Activated T-cell treated with anti-CD3 and anti-CD28 coated beads, Interleukin-2, amount 50 U/mL, for 4 hours (primary cell): ENCODE data around the gene BCAM. TPM values are rescaled to one million over a fixed set of nuclear protein-coding genes. Genes with fewer than 3 reads are reported as not detected.

Experiments used
- ATAC-seq, 2 donors: fragments of 200-7000 bp; cut with Tn5 transposase; one replicate each; pipeline ENCODE4 v1.10.0; 2021
- DNase-seq: peaks from one replicate; pipeline ENCODE4 v3.0.0-alpha.2; 2020
- H3K27me3 Mint-ChIP-seq: one replicate; pipeline ENCODE4 v1.8.0; 2021; ENCODE audit warnings: low read depth, mixed read lengths
- H3K36me3 Mint-ChIP-seq: one replicate; pipeline ENCODE4 v1.8.0; 2022; ENCODE audit warnings: mixed read lengths; ENCODE audit not compliant: insufficient read depth
- H3K4me1 Mint-ChIP-seq: one replicate; pipeline ENCODE4 v1.8.0; 2021; ENCODE audit warnings: low read depth, mixed read lengths
- H3K4me3 Mint-ChIP-seq: one replicate; pipeline ENCODE4 v1.8.0; 2021; ENCODE audit warnings: mild to moderate bottlenecking, moderate library complexity, mixed read lengths
- H3K9me3 Mint-ChIP-seq: one replicate; pipeline ENCODE4 v1.8.0; 2021; ENCODE audit warnings: mixed read lengths
- total RNA-seq, 3 donors: library from RNA; stranded (reverse); gene quantifications; one replicate each; pipeline ENCODE4 v1.2.1, GENCODE V29; 2021

Gene BCAM
- total RNA-seq, 3 donors from 2014 or later = 0.33 to 0.40 (median 0.33) TPM

DNA sequence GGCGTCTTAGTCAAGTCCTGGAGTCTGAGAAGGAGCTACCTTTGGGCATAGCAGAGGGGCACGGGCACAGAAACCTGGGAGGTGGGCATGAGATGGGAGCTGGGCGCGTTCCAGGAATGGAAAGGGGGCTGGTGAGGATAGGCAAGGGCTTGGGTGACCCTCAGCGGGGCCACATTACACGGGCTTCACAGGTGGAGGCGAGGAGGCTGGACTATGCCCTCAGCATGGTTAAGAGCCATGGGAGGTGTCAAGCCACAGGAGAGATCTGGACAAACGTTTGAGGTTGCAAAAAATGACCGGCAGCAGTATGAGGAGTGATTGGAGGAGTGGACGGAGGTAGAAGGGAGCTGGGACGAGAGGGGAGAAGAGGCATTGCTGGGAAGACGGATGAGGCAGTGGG, 58.7 kb downstream of the BCAM start:
- Mint-ChIP-seq H3K27me3 (no peaks in the 10 kb centered on the region), H3K36me3 (no peaks in the 10 kb centered on the region), H3K9me3 (no peaks in the 10 kb centered on the region), H3K4me1 (no peaks in the 10 kb centered on the region), H3K4me3 (no peak overlapping the region)
- ATAC-seq (no peak), DNase-seq (no peak)

DNA sequence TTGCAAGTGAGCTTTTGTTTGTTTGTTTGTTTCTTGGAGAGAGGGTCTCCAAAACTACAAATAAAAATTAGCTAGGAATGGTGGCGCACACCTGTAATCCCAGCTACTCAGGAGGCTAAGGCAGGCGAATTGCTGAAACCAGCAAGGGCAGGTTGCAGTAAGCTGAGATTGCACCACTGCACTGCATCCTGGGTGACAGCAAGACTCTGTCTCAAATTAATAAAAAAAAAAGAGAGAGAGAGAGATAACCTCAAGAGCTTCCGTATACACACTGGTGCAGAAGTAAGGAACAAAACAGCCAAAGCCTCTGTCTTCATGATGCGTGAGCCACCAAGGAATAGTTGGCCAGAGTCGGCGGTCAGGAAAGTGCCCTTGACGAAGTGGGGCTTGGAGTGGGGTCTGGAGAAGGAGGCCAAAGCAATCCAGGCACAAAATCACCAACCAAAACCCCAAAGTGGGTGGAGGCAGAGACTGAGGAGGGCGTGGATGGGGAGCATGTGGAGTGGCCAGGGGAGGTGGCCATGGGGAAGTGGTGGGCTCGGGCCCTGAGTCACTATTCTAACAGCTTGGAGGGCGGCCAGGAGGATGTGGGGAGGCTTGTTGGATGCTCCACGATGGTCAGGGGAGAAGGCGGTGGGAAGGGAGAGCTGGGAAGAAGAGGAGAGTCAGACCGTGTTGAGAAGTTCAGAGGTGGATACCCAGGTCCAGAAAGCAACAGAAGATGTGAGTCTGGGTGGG, 61.0 kb downstream of the BCAM start:
- Mint-ChIP-seq H3K4me3 (no peak overlapping the region), H3K36me3 (no peaks in the 10 kb centered on the region), H3K4me1 (no peaks in the 10 kb centered on the region), H3K27me3 (no peaks in the 10 kb centered on the region), H3K9me3 (no peaks in the 10 kb centered on the region)
- ATAC-seq = no peak
- no peak for DNase-seq

Other genes starting within 250 kb of the BCAM start
- gene IGSF23, start 195.5 kb upstream of the BCAM start, total RNA-seq = not detected
- gene PVR, start 165.2 kb upstream of the BCAM start, total RNA-seq = 10 to 100 TPM in 1 of 3 donors, 1 to 10 TPM in 2; 8.5 to 13.9 (median 9.9) TPM
- gene CEACAM19, start 137.6 kb upstream of the BCAM start, total RNA-seq = under 1 TPM; 0.33 to 0.86 (median 0.74) TPM
- gene CEACAM16, start 110.0 kb upstream of the BCAM start, total RNA-seq = not detected
- gene BCL3, start 60.4 kb upstream of the BCAM start, total RNA-seq = 10 to 100 TPM; 27.9 to 35.3 (median 34.6) TPM
- gene CBLC, start 31.2 kb upstream of the BCAM start, total RNA-seq = under 1 TPM in 1 of 3 donors, not detected in 2; 0.23 TPM
- gene NECTIN2, start 37.2 kb downstream of the BCAM start, total RNA-seq = 1 to 10 TPM in 2 of 3 donors, under 1 TPM in 1; 0.66 to 1.4 (median 1.3) TPM
- gene TOMM40, start 82.2 kb downstream of the BCAM start, total RNA-seq = 100 to 1,000 TPM; 427 to 536 (median 461) TPM
- 1 to 10 TPM; 4.3 to 5.0 (median 4.9) TPM for gene APOE, start 96.7 kb downstream of the BCAM start, total RNA-seq
- 1 to 10 TPM; 1.3 to 4.8 (median 4.2) TPM for gene APOC1, start 105.5 kb downstream of the BCAM start, total RNA-seq
- not detected for gene APOC4, start 133.1 kb downstream of the BCAM start, total RNA-seq
- not detected for gene APOC2, start 136.9 kb downstream of the BCAM start, total RNA-seq
- gene CLPTM1, start 146.3 kb downstream of the BCAM start, total RNA-seq = 100 to 1,000 TPM; 103 to 117 (median 112) TPM
- gene RELB, start 192.4 kb downstream of the BCAM start, total RNA-seq = 100 to 1,000 TPM; 128 to 137 (median 129) TPM
- 100 to 1,000 TPM; 111 to 114 (median 114) TPM for gene CLASRP, start 229.9 kb downstream of the BCAM start, total RNA-seq